Neural progenitor cell (in vitro differentiated cells): ENCODE data around the gene EDC4. TPM values are rescaled to one million over a fixed set of nuclear protein-coding genes. Genes with fewer than 3 reads are reported as not detected.

ENCODE experiments used
- DNase-seq: peaks from one replicate; pipeline ENCODE4 v3.0.0-alpha.2; 2016; ENCODE audit warnings: low spot score
- H2AFZ ChIP-seq: fragments of 200-600 bp; sonication (generic); replicated peaks from 2 replicates; pipeline ENCODE4 v1.6.1; 2016; ENCODE audit warnings: antibody characterized with exemption
- H3F3A ChIP-seq: fragments of 200-600 bp; sonication (generic); 2 replicates; pipeline ENCODE4 v1.6.1; 2016; ENCODE audit warnings: antibody characterized with exemption, low read depth
- H3K27ac ChIP-seq: fragments of 200-600 bp; sonication (generic); 2 replicates; pipeline ENCODE4 v1.5.1; 2016; ENCODE audit warnings: mild to moderate bottlenecking
- H3K27me3 ChIP-seq: fragments of 200-600 bp; sonication (generic); 2 replicates; pipeline ENCODE4 v1.6.1; 2016; ENCODE audit warnings: mild to moderate bottlenecking, moderate library complexity
- H3K36me3 ChIP-seq: fragments of 200-600 bp; sonication (generic); 2 replicates; pipeline ENCODE4 v1.5.1; 2016
- H3K4me1 ChIP-seq: fragments of 200-600 bp; sonication (generic); 2 replicates; pipeline ENCODE4 v1.6.1; 2016; ENCODE audit warnings: mixed run types
- H3K4me2 ChIP-seq: fragments of 200-600 bp; sonication (generic); 2 replicates; pipeline ENCODE4 v1.6.1; 2016
- H3K4me3 ChIP-seq: fragments of 200-600 bp; sonication (generic); 2 replicates; pipeline ENCODE4 v1.5.1; 2016
- H3K79me2 ChIP-seq: fragments of 200-600 bp; sonication (generic); 2 replicates; pipeline ENCODE4 v1.6.1; 2016; ENCODE audit warnings: low read depth
- H3K9ac ChIP-seq: fragments of 200-600 bp; sonication (generic); 2 replicates; pipeline ENCODE4 v1.6.1; 2016
- H3K9me3 ChIP-seq: fragments of 200-600 bp; sonication (generic); 2 replicates; pipeline ENCODE4 v1.5.1; 2016; ENCODE audit warnings: low read depth
- H4K20me1 ChIP-seq: fragments of 200-600 bp; sonication (generic); 2 replicates; pipeline ENCODE4 v1.6.1; 2016; ENCODE audit warnings: low read depth
- H3K27ac Mint-ChIP-seq: 3 replicates; pipeline ENCODE4 v1.8.0; 2021; ENCODE audit warnings: mixed read lengths
- H3K27me3 Mint-ChIP-seq: 2 replicates; pipeline ENCODE4 v1.8.0; 2022; ENCODE audit warnings: low read depth, mild to moderate bottlenecking, inconsistent platforms, moderate library complexity, mixed read lengths; ENCODE audit not compliant: insufficient read depth
- H3K36me3 Mint-ChIP-seq: 3 replicates; pipeline ENCODE4 v1.8.0; 2021; ENCODE audit warnings: mixed read lengths
- H3K4me1 Mint-ChIP-seq: 3 replicates; pipeline ENCODE4 v1.8.0; 2021; ENCODE audit warnings: mixed read lengths
- H3K4me3 Mint-ChIP-seq: 3 replicates; pipeline ENCODE4 v1.8.0; 2021; ENCODE audit warnings: mild to moderate bottlenecking, moderate library complexity, mixed read lengths
- H3K9me3 Mint-ChIP-seq: 3 replicates; pipeline ENCODE4 v1.8.0; 2020; ENCODE audit warnings: mixed read lengths
- EZH2 ChIP-seq: fragments of 200-600 bp; sonication (generic); IDR thresholded peaks from 2 replicates; pipeline ENCODE4 v1.6.1; 2017; ENCODE audit warnings: antibody characterized with exemption, mild to moderate bottlenecking, moderate library complexity
- EZH2phosphoT487 ChIP-seq: fragments of 200-600 bp; sonication (generic); IDR thresholded peaks from 2 replicates; pipeline ENCODE4 v1.6.1; 2017; ENCODE audit warnings: antibody characterized with exemption
- total RNA-seq: library from RNA; depleted of rRNA; stranded (reverse); fragments of >200 nt; gene quantifications from 2 replicates; pipeline ENCODE4 v1.2.3, GENCODE V29; 2015; ENCODE audit warnings: low replicate concordance
- TF ChIP-seq, protein P1 (sequence below): fragments of 200-600 bp; sonication (generic); IDR thresholded peaks from 2 replicates; pipeline ENCODE4 v1.5.1; 2017; ENCODE audit warnings: antibody characterized with exemption, mild to moderate bottlenecking

Gene EDC4, protein sequence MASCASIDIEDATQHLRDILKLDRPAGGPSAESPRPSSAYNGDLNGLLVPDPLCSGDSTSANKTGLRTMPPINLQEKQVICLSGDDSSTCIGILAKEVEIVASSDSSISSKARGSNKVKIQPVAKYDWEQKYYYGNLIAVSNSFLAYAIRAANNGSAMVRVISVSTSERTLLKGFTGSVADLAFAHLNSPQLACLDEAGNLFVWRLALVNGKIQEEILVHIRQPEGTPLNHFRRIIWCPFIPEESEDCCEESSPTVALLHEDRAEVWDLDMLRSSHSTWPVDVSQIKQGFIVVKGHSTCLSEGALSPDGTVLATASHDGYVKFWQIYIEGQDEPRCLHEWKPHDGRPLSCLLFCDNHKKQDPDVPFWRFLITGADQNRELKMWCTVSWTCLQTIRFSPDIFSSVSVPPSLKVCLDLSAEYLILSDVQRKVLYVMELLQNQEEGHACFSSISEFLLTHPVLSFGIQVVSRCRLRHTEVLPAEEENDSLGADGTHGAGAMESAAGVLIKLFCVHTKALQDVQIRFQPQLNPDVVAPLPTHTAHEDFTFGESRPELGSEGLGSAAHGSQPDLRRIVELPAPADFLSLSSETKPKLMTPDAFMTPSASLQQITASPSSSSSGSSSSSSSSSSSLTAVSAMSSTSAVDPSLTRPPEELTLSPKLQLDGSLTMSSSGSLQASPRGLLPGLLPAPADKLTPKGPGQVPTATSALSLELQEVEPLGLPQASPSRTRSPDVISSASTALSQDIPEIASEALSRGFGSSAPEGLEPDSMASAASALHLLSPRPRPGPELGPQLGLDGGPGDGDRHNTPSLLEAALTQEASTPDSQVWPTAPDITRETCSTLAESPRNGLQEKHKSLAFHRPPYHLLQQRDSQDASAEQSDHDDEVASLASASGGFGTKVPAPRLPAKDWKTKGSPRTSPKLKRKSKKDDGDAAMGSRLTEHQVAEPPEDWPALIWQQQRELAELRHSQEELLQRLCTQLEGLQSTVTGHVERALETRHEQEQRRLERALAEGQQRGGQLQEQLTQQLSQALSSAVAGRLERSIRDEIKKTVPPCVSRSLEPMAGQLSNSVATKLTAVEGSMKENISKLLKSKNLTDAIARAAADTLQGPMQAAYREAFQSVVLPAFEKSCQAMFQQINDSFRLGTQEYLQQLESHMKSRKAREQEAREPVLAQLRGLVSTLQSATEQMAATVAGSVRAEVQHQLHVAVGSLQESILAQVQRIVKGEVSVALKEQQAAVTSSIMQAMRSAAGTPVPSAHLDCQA (N-terminal part only)
- 32.7 and 54.2 TPM in 2 replicates for total RNA-seq

DNA sequence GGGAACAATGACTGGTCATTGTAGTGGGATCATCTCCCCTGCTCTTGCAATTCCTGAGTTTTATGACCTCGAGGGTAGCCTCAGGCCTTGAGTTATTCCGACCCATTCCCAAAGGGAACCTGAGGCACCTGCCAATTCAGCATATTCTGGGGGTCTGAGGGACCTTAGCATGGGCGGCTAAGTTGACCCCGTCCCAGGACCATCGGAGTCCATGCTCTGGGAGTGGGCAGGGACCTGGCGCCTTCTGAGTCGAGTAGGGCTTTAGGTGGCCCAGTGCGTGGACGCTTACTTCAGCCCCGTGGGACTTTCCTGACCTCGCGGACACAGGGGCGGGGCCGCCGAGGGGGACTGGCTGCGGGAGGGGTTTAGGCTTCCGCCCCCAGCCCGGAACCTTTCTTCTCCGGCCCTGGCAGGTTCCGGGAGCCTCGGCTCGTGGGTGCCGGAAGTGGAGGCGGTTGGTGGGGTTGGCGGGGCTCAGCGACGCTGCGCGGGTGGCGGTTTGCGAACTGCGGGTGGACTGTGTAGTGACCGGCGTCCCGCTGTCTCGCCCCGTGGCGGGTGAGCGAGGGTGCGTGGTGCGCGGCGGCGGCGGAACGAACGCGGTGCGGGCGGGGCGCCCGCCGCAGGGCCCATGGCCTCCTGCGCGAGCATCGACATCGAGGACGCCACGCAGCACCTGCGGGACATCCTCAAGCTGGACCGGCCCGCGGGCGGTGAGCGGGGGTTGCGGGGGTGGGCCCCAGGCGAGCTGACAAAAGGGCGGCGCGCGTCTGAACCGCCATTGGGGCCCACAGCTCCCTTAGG is at the start of gene EDC4:
Gene EDC4, plus strand, starts transcription at position 422 of the 804 bp plus-strand sequence. Its CDS starts 210 bp downstream, at position 632.
- H3K27ac ChIP-seq: peak within 1 kb of the TSS; percentile 11
- H3K9ac ChIP-seq: peak within 1 kb of the TSS; percentile 89
- H3K36me3 ChIP-seq: no peaks in the 10 kb centered on the region
- peaks cover 30% of the 10 kb centered on the region for H3K79me2 ChIP-seq
- peaks cover 9% of the 10 kb centered on the region for H3K4me1 ChIP-seq
- Mint-ChIP-seq H3K4me3 (peak within 1 kb of the TSS; percentile 96), H3K27ac (peak within 1 kb of the TSS; percentile 83), H3K4me1 (peaks cover 18% of the 10 kb centered on the region), H3K36me3 (peaks cover 11% of the 10 kb centered on the region), H3K9me3 (no peaks in the 10 kb centered on the region), H3K27me3 (peaks cover 5% of the 10 kb centered on the region)
- peak within 1 kb of the TSS; percentile 95 for H3K4me3 ChIP-seq
- H3K27me3 ChIP-seq: no peaks in the 10 kb centered on the region
- TF ChIP-seq EZH2 (no peak), EZH2phosphoT487 (no peak)
- TF ChIP-seq, protein P1, sequence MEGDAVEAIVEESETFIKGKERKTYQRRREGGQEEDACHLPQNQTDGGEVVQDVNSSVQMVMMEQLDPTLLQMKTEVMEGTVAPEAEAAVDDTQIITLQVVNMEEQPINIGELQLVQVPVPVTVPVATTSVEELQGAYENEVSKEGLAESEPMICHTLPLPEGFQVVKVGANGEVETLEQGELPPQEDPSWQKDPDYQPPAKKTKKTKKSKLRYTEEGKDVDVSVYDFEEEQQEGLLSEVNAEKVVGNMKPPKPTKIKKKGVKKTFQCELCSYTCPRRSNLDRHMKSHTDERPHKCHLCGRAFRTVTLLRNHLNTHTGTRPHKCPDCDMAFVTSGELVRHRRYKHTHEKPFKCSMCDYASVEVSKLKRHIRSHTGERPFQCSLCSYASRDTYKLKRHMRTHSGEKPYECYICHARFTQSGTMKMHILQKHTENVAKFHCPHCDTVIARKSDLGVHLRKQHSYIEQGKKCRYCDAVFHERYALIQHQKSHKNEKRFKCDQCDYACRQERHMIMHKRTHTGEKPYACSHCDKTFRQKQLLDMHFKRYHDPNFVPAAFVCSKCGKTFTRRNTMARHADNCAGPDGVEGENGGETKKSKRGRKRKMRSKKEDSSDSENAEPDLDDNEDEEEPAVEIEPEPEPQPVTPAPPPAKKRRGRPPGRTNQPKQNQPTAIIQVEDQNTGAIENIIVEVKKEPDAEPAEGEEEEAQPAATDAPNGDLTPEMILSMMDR: no peak
- peaks cover 32% of the 10 kb centered on the region for H3F3A ChIP-seq
- no peaks in the 10 kb centered on the region for H3K9me3 ChIP-seq
- DNase-seq: peak; percentile 75
- H2AFZ ChIP-seq: peak within 1 kb of the TSS; percentile 94
- H4K20me1 ChIP-seq: peaks cover 14% of the 10 kb centered on the region
- peak within 1 kb of the TSS; percentile 97 for H3K4me2 ChIP-seq

DNA sequence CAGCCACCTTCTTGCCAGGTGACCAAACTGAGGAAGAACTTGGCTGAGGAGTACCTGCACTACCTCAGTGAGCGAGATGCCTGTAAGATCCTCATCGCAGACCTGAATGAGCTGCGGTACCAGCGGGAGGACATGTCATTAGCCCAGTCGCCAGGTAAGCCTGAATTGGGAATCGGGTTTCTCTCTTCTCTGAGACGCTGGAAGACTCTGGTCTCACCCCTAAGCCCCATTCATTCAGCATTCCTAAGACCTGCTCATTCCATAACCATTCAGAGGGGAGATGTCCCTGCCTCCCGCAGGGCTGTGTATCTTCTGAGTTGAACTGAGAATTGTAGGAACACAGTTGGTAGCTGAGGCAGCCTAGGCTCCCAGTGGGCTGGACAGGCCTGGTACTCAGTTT is 47.7 kb upstream of the EDC4 start:
- Mint-ChIP-seq H3K27ac (no peak overlapping the region), H3K9me3 (no peaks in the 10 kb centered on the region)
- TF ChIP-seq EZH2phosphoT487 (no peak), EZH2 (no peak)
- TF ChIP-seq, protein P1: no peak

DNA sequence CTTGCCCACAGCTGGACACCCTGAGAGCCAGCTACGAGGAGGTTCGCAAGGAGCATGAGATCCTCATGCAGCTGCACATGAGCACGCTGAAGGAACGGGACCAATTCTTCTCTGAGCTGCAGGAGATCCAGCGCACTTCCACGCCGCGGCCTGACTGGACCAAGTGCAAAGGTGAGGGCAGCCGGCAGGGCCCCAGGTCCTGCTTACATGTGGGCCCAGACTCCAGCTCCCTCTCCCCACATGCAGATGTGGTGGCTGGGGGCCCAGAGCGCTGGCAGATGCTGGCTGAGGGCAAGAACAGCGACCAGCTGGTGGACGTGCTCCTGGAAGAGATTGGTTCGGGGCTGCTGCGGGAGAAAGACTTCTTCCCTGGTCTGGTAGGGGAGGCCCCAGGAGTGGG is 46.9 kb upstream of the EDC4 start:
- peaks cover 9% of the 10 kb centered on the region for H3K36me3 Mint-ChIP-seq
- TF ChIP-seq, protein P1: no peak
- no peak for TF ChIP-seq EZH2
- no peak for TF ChIP-seq EZH2phosphoT487

More for the DNA sequence above, 47.7 kb upstream of the EDC4 start:
- Histone ChIP-seq H3K36me3 (no peaks in the 10 kb centered on the region), H3K9me3 (no peaks in the 10 kb centered on the region), H4K20me1 (no peaks in the 10 kb centered on the region), H3K27me3 (no peaks in the 10 kb centered on the region), H3K4me2 (peak overlapping the region; percentile 18), H3K4me3 (no peak overlapping the region), H3K79me2 (no peaks in the 10 kb centered on the region), H3K4me1 (peaks cover 7% of the 10 kb centered on the region), H3K27ac (peak overlapping the region; percentile 13), H3K9ac (no peak overlapping the region), H3F3A (no peaks in the 10 kb centered on the region), H2AFZ (no peak overlapping the region)
- peak; percentile 32 for DNase-seq
- Mint-ChIP-seq H3K36me3 (peaks cover 9% of the 10 kb centered on the region), H3K4me1 (no peaks in the 10 kb centered on the region), H3K4me3 (no peak overlapping the region), H3K27me3 (peaks cover 2% of the 10 kb centered on the region)

More for the DNA sequence above, 46.9 kb upstream of the EDC4 start:
- no peak overlapping the region for H3K4me3 Mint-ChIP-seq
- Histone ChIP-seq H3K79me2 (no peaks in the 10 kb centered on the region), H3K9me3 (no peaks in the 10 kb centered on the region), H3K4me1 (peaks cover 7% of the 10 kb centered on the region), H3K4me3 (no peak overlapping the region), H4K20me1 (no peaks in the 10 kb centered on the region), H3K27ac (no peak overlapping the region), H3K27me3 (no peaks in the 10 kb centered on the region), H3K9ac (no peak overlapping the region), H3K36me3 (no peaks in the 10 kb centered on the region), H3K4me2 (no peak overlapping the region), H2AFZ (no peak overlapping the region), H3F3A (no peaks in the 10 kb centered on the region)
- H3K27ac Mint-ChIP-seq: no peak overlapping the region
- no peaks in the 10 kb centered on the region for H3K9me3 Mint-ChIP-seq
- DNase-seq: no peak
- no peaks in the 10 kb centered on the region for H3K4me1 Mint-ChIP-seq
- H3K27me3 Mint-ChIP-seq: peaks cover 2% of the 10 kb centered on the region
